GM21447 (cell line): ENCODE data around the gene KPNA6.

Experiments
- ATAC-seq: cut with Tn5 transposase; IDR thresholded peaks from one replicate; pipeline ENCODE4 v1.9.1; 2021; ENCODE audit not compliant: unreplicated experiment

Gene KPNA6

GRCh38 chr1:32215629-32216480, 108.0 kb downstream of the KPNA6 start:
- no peak for ATAC-seq

GRCh38 chr1:32216566-32216965, 108.7 kb downstream of the KPNA6 start:
- no peak for ATAC-seq

- no peak for ATAC-seq
These were observed 111.2 kb downstream of the KPNA6 start for GRCh38 chr1:32219022-32219421.

GRCh38 chr1:32220746-32221580, 113.1 kb downstream of the KPNA6 start:
- no peak for ATAC-seq

DNA sequence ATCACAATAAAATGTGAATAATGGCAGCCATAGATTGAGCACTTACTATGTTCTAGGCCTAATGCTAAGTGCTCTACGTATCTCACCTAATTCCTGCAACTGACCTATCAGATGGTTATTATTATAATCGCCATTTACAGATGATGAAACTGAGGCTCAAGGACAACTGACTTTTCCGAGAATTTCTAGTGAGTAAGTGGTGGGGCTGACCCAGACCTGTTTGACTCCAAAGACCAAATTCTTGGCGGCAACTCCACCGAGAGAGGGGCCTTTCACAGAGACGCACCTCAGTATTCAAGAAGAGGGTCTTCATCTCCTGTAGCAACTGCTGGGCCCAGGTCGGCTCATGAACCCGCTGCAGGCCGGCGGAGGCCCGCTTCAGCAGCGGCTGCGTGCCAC, 113.7 kb downstream of the KPNA6 start:
- no peak for ATAC-seq

- peak; percentile 85 for ATAC-seq
These were observed 114.3 kb downstream of the KPNA6 start, which contains the start of the genes EIF3I and TMEM234 for GRCh38 chr1:32221980-32222755. Gene EIF3I, plus strand, starts transcription at chr1:32222407. Its CDS starts 35 bp downstream, at chr1:32222442. Gene TMEM234, minus strand, starts transcription at chr1:32222353. Its CDS starts 31 bp downstream, at chr1:32222322.

- ATAC-seq: no peak
These were observed 115.8 kb downstream of the KPNA6 start for GRCh38 chr1:32223683-32224082.

DNA sequence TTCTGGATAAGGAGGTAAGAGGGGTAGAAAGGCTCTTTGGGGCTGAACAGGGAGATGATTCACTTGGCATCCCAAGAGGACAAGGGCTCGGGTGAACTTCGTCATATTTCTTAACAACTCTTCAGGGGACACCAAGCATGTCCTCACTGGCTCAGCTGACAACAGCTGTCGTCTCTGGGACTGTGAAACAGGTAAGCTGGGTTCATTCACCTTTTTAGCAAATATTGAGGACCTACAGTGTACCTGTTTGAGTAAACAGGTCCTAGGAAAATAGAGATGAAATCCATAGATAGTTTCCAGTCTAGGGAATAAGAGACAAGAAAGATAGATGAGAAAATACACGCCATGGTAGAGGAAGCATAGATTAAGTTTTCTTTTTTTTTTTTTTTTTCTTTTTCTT, 116.4 kb downstream of the KPNA6 start:
- no peak for ATAC-seq
